ENCODE measurements around the gene EFCAB10. TPM values are rescaled to one million over a fixed set of nuclear protein-coding genes. Genes with fewer than 3 reads are reported as not detected.
"Not testable (repeated sequence)": the region's sequence is repeated elsewhere in the genome, so short reads cannot be mapped to it uniquely, and the experiment has no call there.

The EFCAB10 gene
- total RNA-seq, 1 donor from 2014 or later: not detected

DNA sequence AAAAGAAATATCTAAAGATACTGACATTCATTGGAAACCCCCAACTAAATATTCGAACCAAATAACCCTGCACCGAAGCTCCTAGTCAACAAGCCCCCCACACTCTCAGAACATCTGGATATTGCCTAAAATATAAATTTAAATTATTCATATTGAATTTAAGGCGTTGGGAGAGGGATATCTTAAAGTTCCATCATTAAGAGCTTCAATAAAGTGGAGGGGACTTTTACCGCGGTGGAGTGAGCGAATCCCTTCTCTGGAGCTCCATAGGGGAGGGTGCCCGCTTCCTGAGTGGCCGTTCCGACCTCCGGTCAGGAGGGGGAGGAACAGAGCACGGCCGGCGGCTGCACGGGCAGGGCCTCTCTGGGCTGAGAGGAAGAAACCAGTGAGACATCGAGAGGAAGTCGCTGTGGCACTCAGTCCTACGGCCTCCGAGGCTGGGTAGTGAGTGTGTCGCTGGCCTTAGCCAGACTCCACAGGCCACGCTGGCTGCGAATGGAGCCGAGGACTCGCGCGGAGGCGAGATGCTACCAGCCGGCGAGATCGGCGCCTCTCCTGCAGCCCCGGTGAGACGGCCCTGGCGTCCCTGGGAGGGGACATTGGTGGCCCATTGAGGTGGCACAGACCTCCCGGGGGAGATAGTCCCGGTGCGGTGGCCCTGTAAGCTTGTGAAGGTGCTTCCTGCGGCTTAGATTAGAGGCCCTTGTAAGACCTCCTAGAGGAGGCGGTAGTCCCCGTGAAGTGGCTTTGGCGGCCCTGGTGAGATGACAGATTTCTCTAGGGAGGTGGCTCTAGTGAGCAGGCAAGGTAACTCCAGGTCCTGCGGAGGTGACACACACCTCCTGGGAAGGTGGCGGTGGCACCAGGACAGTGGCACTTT is 49.3 kb downstream of the EFCAB10 start, which contains the start of gene RINT1:
Gene RINT1, plus strand, starts transcription at position 410 of the 880 bp plus-strand sequence. Its CDS starts 115 bp downstream, at position 525.
- Mint-ChIP-seq H3K4me1 (ENCODE audit: low read depth, unreplicated experiment) (peaks cover 9% of the 10 kb centered on the region), H3K9me3 (ENCODE audit: unreplicated experiment) (peaks cover 2% of the 10 kb centered on the region), H3K27ac (ENCODE audit: unreplicated experiment) (peak within 1 kb of the TSS; percentile 76), H3K36me3 (ENCODE audit: unreplicated experiment) (peaks cover 4% of the 10 kb centered on the region), H3K27me3 (ENCODE audit: unreplicated experiment) (peaks cover 2% of the 10 kb centered on the region), H3K4me3 (ENCODE audit: unreplicated experiment) (peak within 1 kb of the TSS; percentile 92)
- peak; percentile 93 for DNase-seq
- TF ChIP-seq, protein P1, sequence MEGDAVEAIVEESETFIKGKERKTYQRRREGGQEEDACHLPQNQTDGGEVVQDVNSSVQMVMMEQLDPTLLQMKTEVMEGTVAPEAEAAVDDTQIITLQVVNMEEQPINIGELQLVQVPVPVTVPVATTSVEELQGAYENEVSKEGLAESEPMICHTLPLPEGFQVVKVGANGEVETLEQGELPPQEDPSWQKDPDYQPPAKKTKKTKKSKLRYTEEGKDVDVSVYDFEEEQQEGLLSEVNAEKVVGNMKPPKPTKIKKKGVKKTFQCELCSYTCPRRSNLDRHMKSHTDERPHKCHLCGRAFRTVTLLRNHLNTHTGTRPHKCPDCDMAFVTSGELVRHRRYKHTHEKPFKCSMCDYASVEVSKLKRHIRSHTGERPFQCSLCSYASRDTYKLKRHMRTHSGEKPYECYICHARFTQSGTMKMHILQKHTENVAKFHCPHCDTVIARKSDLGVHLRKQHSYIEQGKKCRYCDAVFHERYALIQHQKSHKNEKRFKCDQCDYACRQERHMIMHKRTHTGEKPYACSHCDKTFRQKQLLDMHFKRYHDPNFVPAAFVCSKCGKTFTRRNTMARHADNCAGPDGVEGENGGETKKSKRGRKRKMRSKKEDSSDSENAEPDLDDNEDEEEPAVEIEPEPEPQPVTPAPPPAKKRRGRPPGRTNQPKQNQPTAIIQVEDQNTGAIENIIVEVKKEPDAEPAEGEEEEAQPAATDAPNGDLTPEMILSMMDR (IDR thresholded peaks at IDR 0.05; ENCODE audit: partially characterized antibody, unreplicated experiment): peak; percentile 18

DNA sequence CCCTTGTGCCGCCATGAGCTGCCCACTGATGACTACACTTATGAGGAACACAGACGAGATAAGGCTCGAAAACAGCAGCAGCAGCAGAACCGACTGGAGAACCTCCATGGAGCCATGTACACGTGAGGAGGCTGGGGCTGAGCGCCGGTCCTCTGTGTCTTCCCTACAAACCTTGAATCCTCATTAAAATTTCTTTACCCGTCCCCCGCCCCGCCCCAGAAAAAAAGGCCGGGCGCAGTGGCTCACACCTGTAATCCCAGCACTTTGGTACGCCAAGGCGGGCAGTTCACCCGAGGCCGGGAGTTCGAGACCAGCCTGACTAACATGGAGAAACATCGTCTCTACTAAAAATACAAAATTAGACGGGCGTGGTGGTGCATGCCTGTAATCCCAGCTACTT is 50.7 kb downstream of the EFCAB10 start:
- H3K4me1 Mint-ChIP-seq (ENCODE audit: low read depth, unreplicated experiment): peaks cover 9% of the 10 kb centered on the region
- H3K27ac Mint-ChIP-seq (ENCODE audit: unreplicated experiment): no peak overlapping the region
- H3K27me3 Mint-ChIP-seq (ENCODE audit: unreplicated experiment): peaks cover 2% of the 10 kb centered on the region
- TF ChIP-seq, protein P1 (IDR thresholded peaks at IDR 0.05; ENCODE audit: partially characterized antibody, unreplicated experiment): no peak
- peaks cover 2% of the 10 kb centered on the region for H3K9me3 Mint-ChIP-seq (ENCODE audit: unreplicated experiment)
- peaks cover 4% of the 10 kb centered on the region for H3K36me3 Mint-ChIP-seq (ENCODE audit: unreplicated experiment)
- no peak for DNase-seq
- H3K4me3 Mint-ChIP-seq (ENCODE audit: unreplicated experiment): no peak overlapping the region

DNA sequence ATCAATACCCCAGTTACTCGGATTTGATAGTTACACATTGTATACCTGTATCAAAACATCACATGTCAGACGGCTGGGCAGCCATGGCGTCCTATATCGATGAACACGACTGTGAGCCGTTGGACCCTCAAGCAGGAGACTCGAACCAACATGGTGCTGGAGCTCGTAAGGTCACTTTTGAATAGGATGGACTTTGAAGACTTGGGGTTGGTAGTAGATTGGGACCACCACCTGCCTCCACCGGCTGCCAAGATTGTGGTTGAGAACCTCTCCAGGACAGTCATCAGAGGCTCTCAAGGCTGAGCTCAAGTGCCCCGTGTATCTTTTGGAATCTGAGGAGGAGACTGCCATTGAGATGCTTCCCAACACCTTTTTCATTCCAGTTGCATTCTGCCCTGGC is 51.2 kb downstream of the EFCAB10 start:
- Mint-ChIP-seq H3K36me3 (ENCODE audit: unreplicated experiment) (peaks cover 4% of the 10 kb centered on the region), H3K27ac (ENCODE audit: unreplicated experiment) (no peak overlapping the region), H3K27me3 (ENCODE audit: unreplicated experiment) (peaks cover 2% of the 10 kb centered on the region), H3K9me3 (ENCODE audit: unreplicated experiment) (peaks cover 2% of the 10 kb centered on the region), H3K4me1 (ENCODE audit: low read depth, unreplicated experiment) (peaks cover 9% of the 10 kb centered on the region), H3K4me3 (ENCODE audit: unreplicated experiment) (no peak overlapping the region)
- no peak for DNase-seq
- TF ChIP-seq, protein P1 (IDR thresholded peaks at IDR 0.05; ENCODE audit: partially characterized antibody, unreplicated experiment): no peak

DNA sequence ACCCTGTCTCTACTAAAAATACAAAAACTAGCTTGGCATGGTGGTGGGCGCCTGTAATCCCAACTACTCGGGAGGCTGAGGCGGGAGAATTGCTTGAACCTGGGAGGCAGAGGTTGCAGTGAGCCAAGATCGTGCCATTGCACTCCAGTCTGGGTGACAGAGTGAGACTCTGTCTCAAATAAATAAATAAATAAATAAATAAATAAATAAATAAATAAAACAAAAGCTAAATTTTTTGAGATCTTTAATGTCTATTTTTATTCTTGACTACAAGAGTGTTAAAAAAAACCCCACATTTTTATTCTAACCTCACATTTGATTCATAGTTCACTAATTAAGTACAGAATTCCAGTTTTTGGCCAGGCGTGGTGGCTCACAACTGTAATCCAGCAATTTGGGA is 53.6 kb downstream of the EFCAB10 start:
- H3K4me3 Mint-ChIP-seq (ENCODE audit: unreplicated experiment); H3K36me3 Mint-ChIP-seq (ENCODE audit: unreplicated experiment); DNase-seq; H3K4me1 Mint-ChIP-seq (ENCODE audit: low read depth, unreplicated experiment); H3K27me3 Mint-ChIP-seq (ENCODE audit: unreplicated experiment); H3K27ac Mint-ChIP-seq (ENCODE audit: unreplicated experiment); H3K9me3 Mint-ChIP-seq (ENCODE audit: unreplicated experiment): not testable (repeated sequence)

- no peak for DNase-seq
- peaks cover 3% of the 10 kb centered on the region for H3K9me3 Mint-ChIP-seq (ENCODE audit: unreplicated experiment)
- TF ChIP-seq, protein P1 (IDR thresholded peaks at IDR 0.05; ENCODE audit: partially characterized antibody, unreplicated experiment): no peak
- H3K4me3 Mint-ChIP-seq (ENCODE audit: unreplicated experiment): no peak overlapping the region
- H3K36me3 Mint-ChIP-seq (ENCODE audit: unreplicated experiment): no peaks in the 10 kb centered on the region
- no peak overlapping the region for H3K27ac Mint-ChIP-seq (ENCODE audit: unreplicated experiment)
- H3K27me3 Mint-ChIP-seq (ENCODE audit: unreplicated experiment): peaks cover 5% of the 10 kb centered on the region
- peaks cover under 1% of the 10 kb centered on the region for H3K4me1 Mint-ChIP-seq (ENCODE audit: low read depth, unreplicated experiment)
Measured at GRCh38 chr7:105524840-105525239, 56.5 kb downstream of the EFCAB10 start.

GRCh38 chr7:105524423-105524822 is 56.9 kb downstream of the EFCAB10 start:
- DNase-seq; H3K27me3 Mint-ChIP-seq (ENCODE audit: unreplicated experiment); H3K27ac Mint-ChIP-seq (ENCODE audit: unreplicated experiment); H3K4me1 Mint-ChIP-seq (ENCODE audit: low read depth, unreplicated experiment); H3K4me3 Mint-ChIP-seq (ENCODE audit: unreplicated experiment); H3K9me3 Mint-ChIP-seq (ENCODE audit: unreplicated experiment); H3K36me3 Mint-ChIP-seq (ENCODE audit: unreplicated experiment): not testable (repeated sequence)
